ENCODE data around the gene INAFM2. TPM values are rescaled to one million over a fixed set of nuclear protein-coding genes. Genes with fewer than 3 reads are reported as not detected.

INAFM2 gene
- total and polyA plus RNA-seq, 9 of the 15 experiments (the other 6 are each of a cell fraction or from before 2014, with no cell fraction given): 11.8 to 43.1 (median 27.2) TPM

- Histone ChIP-seq H4K20me1 (replicated peaks; ENCODE audit: control insufficient read depth, insufficient read depth, low read length) (no peaks in the 10 kb centered on the region), H3K36me3 (ENCODE audit: control insufficient read depth, insufficient read depth, low read length) (no peaks in the 10 kb centered on the region), H3K4me1 (replicated peaks in 1 of 2; ENCODE audit: control insufficient read depth in 2 of 2, insufficient read depth in 2 of 2, low read length in 2 of 2) (peaks cover 22 to 34% of the 10 kb centered on the region in 2 experiments), H3K27me3 (ENCODE audit: control insufficient read depth in 2 of 2, insufficient read depth in 2 of 2, low read length in 2 of 2) (peaks cover 0 to 25% of the 10 kb centered on the region in 2 experiments; a peak in 3 of 5 replicates), H3K79me2 (ENCODE audit: control insufficient read depth, insufficient read depth, low read length) (no peaks in the 10 kb centered on the region), H3K4me3 (no peak overlapping the region), H3K9ac (ENCODE audit: insufficient read depth in 1 of 2, low read depth in 2 of 2, low read length in 2 of 2) (no peak overlapping the region), H2AFZ (ENCODE audit: low read depth, low read length) (no peak overlapping the region), H3K4me2 (ENCODE audit: insufficient read depth, low read length) (no peak overlapping the region), H3K9me1 (ENCODE audit: control insufficient read depth, insufficient read depth, low read length) (no peaks in the 10 kb centered on the region), H3K27ac (ENCODE audit: extremely low read depth, low read depth, low read length) (no peak overlapping the region), H3K9me3 (replicated peaks; ENCODE audit: control insufficient read depth, insufficient read depth, low read depth, low read length) (no peaks in the 10 kb centered on the region)
- ChIA-PET POLR2A (interaction anchor here (0.7 to 2.0 kb wide), 4 partner anchors 9 to 15 kb away, joined by 3 to 10 read pairs (median 4); partner anchors contain the start of gene INAFM2), CTCF (ENCODE audit: low intra/inter-chr PET ratio) (interaction anchor here (0.7 to 5.2 kb wide), 5 partner anchors 11 to 524 kb away, joined by 3 to 87 read pairs (median 7); partner anchors contain the start of gene ANKRD63)
- 3% methylated on average over 4 of the region's 4 CpGs for WGBS (ENCODE audit: insufficient coverage, low coverage, missing lambda C conversion rate)
- BruUV-seq (replicated peaks): no TSS peak
- FAIRE-seq (peak; percentile 61), DNase-seq (ENCODE audit: extremely low read depth in 1 of 4, low spot score in 3 of 4) (peak; percentile 79 to 80 (median 80)), ATAC-seq (peak; percentile 83)
- in situ Hi-C loops (cut with MboI) (loop anchor here (5.0 kb wide), 1 partner anchor 33 kb away; no protein-coding TSS in a partner anchor), intact Hi-C loops (cut with micrococcal nuclease) (loop anchor here (1.0 kb wide), 1 partner anchor 31 kb away; no protein-coding TSS in a partner anchor)
- TF ChIP-seq BCOR (IDR thresholded peaks at IDR 0.05) (peak; percentile 84), CC2D1A (IDR thresholded peaks at IDR 0.05) (peak; percentile 76), ZKSCAN3 (CRISPR knock-in tag; IDR thresholded peaks at IDR 0.05) (no peak), MYC (IDR thresholded peaks at IDR 0.05; ENCODE audit: low read depth, low read length) (0 out of 2 replicates have a peak, but pooled peaks have one; percentile 31), MYC (CRISPR knock-in tag; IDR thresholded peaks at IDR 0.05; ENCODE audit: borderline replicate concordance, low read depth) (no peak), PBX2 (CRISPR knock-in tag; IDR thresholded peaks at IDR 0.05; ENCODE audit: low read depth) (no peak), PBX2 (tag; conservative IDR thresholded peaks at IDR 0.05; ENCODE audit: low read depth) (no peak), E4F1 (CRISPR knock-in tag; IDR thresholded peaks at IDR 0.05; ENCODE audit: borderline replicate concordance) (no peak), MAFK (IDR thresholded peaks at IDR 0.05; ENCODE audit: low read length) (no peak), SAFB2 (IDR thresholded peaks at IDR 0.05; ENCODE audit: borderline replicate concordance, low read depth, low read length, severe bottlenecking) (no peak), FOS (IDR thresholded peaks at IDR 0.05; ENCODE audit: extremely low read depth, insufficient read length) (no peak), SMC3 (conservative IDR thresholded peaks at IDR 0.05; ENCODE audit: insufficient read depth, low read depth, low read length) (peak; percentile 94), ESRRA (IDR thresholded peaks at IDR 0.05; ENCODE audit: borderline replicate concordance, low read depth) (peak; percentile 20; the same call in 1 of the 2 replicates), ETV1 (tag; conservative IDR thresholded peaks at IDR 0.05; ENCODE audit: low read depth) (no peak), ETV6 (IDR thresholded peaks at IDR 0.05; ENCODE audit: borderline replicate concordance in 1 of 2, low read depth in 2 of 2, low read length in 1 of 2) (no peak; a peak in 1 of 4 replicates), ETV6 (CRISPR knock-in tag; IDR thresholded peaks at IDR 0.05; ENCODE audit: borderline replicate concordance) (no peak), EP300 (IDR thresholded peaks at IDR 0.05; ENCODE audit: low read length) (no peak)
These were observed 13.2 kb upstream of the INAFM2 start for GRCh38 chr15:40310001-40310959.

All from K562 (cell line).